GM12874 (cell line): ENCODE results near the gene TMEM163.

Source experiments
- TF ChIP-seq, protein P1 (sequence below): IDR thresholded peaks from 2 replicates; pipeline ENCODE4 v1.5.1; 2011; ENCODE audit warnings: low read depth, mild to moderate bottlenecking, control low read depth, low read length, moderate library complexity; ENCODE audit not compliant: insufficient read depth

TMEM163 gene

DNA sequence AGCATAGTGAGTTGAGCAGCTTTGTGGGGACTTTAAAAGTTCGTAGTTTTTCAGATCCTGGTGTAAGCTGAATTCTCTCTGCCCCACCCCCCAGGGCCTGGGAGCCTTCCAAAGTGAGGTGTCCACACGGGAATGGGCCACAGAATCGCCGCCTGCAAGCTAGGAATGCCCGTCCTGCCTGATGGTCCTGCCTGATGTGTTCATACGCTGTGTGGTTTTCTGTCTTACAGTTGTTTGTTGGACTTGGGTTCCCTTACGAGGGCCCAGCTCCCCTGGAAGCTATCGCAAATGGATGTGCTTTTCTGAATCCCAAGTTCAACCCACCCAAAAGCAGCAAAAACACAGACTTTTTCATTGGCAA is 306.2 kb downstream of the TMEM163 start:
- TF ChIP-seq, protein P1, sequence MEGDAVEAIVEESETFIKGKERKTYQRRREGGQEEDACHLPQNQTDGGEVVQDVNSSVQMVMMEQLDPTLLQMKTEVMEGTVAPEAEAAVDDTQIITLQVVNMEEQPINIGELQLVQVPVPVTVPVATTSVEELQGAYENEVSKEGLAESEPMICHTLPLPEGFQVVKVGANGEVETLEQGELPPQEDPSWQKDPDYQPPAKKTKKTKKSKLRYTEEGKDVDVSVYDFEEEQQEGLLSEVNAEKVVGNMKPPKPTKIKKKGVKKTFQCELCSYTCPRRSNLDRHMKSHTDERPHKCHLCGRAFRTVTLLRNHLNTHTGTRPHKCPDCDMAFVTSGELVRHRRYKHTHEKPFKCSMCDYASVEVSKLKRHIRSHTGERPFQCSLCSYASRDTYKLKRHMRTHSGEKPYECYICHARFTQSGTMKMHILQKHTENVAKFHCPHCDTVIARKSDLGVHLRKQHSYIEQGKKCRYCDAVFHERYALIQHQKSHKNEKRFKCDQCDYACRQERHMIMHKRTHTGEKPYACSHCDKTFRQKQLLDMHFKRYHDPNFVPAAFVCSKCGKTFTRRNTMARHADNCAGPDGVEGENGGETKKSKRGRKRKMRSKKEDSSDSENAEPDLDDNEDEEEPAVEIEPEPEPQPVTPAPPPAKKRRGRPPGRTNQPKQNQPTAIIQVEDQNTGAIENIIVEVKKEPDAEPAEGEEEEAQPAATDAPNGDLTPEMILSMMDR = no peak

DNA sequence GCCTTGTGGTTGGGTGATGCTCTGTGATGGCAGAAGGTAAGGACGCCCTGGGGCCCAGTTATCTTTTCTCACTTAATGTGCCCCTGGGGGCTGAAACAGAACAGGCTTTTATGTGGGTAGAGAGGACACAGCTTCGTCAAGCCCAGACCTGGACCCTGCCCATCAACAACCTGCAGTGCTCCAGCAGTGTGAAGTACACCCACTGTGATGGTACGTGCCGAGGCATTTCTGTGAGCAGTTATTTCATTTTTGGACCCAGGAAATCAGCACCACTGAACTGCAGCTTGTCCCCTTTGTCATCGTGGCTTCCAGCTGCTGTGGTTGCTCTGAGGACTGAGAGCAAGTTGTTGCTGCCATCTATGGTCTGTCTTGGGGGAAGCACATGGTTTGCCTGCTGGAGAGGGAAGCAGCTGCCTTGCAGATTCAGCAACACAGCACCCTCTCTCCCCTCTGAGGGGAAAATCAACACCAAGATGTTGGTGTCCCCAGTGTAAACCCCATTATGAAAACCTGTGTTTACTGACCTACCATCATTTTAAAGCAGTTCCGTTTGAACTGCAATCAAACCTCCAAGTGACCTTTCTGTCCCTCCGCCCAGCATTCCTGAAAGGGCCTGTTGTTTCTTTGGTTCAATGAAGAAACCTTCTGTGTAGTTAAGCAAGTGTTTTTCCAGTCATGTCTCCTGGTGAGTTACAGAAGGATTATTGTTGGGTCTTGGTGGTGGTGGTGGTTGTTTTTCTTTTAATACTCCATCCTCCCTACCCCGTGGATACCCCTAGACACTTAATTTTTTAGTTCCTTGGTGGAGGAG is 306.8 kb downstream of the TMEM163 start:
- TF ChIP-seq, protein P1 = peak; percentile 78

DNA sequence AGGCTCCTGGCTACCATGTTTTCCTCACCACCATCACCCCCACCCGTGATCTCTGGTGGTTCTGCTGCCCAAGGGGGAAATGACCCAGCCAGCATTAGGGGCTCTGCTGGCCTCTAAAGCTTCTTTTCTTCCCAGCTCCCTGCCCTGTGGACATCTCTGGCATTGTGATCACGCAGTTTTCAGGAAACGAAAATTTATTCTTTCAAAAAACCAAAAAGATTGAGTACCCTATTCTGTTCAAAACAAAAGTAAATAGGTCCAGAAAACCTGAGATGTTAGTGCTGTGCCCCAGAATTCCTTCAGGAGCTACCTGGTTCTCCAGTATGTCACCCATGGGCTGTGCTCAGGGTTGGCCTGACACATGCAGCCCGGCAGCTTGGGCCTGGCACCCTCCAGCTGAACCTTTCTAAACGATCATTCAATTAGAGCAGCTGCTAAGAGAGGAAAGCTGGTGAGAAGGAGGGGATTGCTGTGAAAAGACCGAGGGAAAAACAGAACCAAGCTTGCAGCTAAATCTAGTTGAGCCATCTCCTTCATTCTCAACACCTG is 307.4 kb downstream of the TMEM163 start:
- TF ChIP-seq, protein P1 = no peak

DNA sequence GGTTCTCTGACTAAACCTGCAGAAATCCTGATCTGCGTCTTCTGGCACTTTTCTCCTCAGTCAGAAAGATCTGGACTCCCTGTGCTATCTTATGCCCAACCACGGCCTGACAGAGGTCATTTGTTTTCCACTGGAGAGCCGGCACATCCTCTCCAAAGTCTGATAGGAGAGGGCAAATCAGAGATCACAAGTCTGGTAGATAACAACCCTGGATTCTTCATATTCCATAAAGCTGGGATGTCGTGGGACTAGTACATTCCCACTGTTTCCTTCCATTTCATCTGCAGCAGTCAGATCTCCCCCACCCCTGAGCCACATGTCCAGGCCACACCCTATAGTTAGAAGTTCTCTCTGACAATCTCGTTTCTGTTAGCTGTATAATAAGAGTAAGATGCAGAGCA is 308.0 kb downstream of the TMEM163 start:
- TF ChIP-seq, protein P1 = no peak

DNA sequence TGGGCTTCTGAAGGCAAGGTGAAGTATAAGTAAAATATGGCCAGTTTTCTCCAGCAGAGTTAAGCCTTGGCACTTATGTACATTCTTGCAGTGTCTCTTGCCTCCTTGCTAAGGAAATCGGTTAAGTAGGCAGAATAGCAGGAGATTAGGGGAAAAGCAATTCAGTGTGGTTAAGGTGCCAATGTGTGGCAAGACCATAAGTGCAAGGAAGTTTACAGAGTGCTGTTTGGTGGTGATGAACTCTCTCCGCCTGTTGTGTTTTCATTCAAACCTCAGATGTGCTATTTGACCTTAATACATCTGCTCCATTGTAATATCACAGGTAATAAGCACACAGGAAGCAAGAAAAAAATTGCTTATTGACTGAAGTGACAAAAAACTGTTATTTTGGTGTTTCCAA is 308.8 kb downstream of the TMEM163 start:
- TF ChIP-seq, protein P1 = no peak

DNA sequence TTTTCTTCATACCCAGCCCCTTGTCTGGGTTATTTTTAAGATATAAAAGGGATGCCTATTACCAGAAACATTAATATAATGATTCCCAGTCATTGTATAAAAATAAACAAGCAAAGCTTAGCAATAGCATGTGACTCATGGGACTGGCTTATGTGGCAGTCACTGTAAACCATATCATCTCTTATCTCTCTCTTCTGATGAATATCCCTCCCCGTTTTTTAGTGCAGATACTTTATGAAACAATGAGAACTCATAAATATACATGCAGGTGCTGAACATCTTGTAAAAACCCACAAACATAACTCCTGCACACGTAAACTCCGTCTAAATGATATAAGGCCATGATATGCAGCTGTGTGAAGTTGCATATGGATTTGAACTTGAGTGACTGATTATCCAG is 310.0 kb downstream of the TMEM163 start:
- TF ChIP-seq, protein P1 = no peak

DNA sequence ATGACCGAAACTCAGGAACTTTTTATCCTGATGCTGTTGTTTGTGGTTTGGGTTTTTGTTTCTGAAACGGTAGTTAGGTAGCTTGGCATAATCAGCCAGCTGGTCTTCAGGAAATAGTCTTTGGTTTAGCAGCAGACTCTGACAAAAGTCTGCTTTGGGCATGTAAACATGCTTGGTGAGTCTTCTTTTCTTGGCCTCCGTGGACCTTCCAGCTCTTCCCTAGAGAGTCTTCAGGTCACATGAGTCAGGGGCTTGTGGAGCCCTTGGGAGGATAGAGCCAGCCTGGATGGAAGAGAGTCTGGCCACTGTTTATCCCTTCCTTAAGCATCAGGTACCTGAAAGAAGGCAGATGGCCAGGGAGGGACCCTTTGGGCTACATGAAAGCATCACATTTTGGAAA is 310.4 kb downstream of the TMEM163 start:
- TF ChIP-seq, protein P1 = no peak
